HG03064 (cell line): ENCODE data around the gene PRUNE2.

Source experiments
- ATAC-seq: cut with Tn5 transposase; IDR thresholded peaks from one replicate; pipeline ENCODE4 v1.9.1; 2021; ENCODE audit warnings: low read depth; ENCODE audit not compliant: unreplicated experiment

Gene PRUNE2

DNA sequence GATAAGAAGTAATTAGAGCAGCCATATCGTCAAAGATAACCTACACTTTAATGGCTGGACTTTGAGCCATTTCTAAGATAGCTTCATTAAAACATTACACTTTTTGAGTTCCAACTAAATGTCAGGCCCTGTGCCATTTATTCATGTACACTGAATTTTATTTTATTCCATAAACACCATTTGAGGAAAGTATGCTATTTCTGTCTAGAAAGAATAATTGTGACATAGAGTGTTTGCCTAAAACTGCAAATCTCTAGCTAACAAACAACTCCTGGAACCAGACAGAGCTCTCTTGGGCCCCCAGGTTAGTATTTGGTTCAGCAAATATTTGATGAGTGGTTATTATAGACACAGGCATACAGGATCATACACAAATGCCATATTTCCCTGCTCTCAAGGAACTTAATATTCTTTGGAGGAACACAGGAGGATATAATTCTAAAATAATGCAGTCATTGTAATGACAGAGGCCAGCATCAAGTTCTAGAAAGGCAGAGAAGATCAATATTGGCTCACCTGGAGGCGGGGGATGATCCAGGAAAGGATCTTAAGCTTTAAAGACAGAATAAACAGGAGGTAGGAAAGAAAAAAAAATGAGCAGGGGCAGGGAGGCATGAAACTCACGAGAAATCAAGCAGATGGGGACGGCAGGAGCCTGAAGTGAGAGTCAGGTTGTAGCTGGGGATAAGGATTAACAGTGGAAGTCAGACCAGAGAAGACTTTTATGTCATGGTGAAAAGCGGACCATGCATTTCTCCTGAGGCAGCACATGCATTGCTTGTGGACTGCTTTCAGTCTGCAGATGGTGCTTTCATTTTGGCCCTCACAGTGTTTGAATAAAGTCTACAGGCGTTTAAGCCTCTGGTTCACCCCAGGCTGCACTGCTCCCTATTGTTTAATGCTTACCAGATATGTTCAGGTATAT, 319.3 kb downstream of the PRUNE2 start:
- no peak for ATAC-seq

DNA sequence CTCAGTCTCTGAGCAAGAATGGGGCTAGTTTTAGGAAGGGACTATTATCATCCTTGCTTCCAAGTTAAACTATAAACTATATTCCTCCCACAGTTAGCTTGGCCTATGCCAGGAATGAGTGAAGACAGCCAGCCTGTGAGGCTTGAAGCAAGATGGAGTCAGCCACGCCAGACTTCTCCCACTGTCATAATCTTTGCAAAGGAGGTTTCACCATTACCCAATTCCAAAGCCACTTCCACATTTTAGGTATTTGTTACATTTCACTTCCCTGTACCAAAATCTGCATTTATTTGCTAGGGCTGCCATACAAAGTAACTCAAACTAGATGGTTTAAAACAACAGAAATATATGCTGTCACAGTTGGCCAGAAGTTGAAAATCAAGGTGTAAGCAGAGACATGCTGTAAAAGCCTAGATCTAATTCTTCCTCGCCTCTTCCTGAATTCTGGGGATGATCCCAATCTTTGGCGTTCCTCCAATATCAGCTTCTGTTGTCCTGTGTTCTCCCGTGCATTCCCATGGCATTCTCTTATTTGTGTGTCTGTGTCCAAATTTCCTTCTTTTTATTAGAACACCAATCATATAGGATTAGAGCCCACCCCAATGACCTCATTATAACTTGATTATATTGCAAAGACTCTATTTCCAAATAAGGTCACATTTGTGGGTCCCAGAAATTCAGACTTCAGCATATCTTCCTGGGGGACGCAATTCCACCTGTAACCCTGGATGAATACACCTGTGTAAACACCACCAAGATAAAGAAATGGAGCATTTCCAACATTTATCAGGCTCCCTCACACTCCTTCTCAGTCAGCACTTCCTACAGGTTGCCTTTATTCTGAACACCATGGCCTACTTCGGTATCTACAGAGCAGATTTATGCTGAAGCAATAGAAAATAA, 320.2 kb downstream of the PRUNE2 start:
- no peak for ATAC-seq

DNA sequence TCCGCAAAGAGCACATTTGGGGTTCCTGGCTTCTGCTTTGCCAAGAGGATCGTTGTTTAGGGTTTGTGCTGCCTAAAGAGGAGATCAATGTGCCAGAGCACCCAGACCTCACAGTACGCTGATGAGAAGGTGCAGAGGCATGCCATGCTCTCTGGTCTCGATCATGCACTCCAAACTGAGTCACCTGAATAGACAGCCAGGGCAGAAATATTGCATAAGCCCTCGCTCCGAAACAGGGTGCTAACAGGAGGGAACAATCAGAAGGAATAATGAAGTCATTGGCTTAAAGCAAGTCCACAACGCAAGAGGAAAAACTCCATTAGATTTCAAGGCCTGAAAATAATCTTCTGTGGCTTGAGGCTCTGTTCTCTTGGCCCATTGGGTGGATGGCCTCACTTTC, 322.7 kb downstream of the PRUNE2 start:
- no peak for ATAC-seq

DNA sequence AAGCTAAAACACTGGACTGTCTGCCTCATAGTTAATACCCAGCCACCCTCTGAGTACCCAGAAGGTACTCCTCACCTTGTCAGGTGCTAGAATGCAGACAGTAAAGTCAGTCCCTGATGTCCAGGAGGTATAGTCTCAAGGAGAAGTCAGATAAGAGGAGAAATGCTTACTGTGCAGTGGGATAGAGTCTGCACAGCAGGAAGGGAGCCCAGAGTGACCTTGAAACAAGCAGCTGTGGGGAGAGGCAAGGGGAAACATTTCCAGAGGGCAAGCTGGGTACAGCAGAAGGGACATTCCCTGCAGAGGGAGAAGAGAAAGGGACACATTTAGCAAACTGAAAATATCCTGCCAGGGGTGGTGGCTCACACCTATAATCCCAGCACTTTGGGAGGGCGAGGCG, 324.2 kb downstream of the PRUNE2 start:
- ATAC-seq = no peak

DNA sequence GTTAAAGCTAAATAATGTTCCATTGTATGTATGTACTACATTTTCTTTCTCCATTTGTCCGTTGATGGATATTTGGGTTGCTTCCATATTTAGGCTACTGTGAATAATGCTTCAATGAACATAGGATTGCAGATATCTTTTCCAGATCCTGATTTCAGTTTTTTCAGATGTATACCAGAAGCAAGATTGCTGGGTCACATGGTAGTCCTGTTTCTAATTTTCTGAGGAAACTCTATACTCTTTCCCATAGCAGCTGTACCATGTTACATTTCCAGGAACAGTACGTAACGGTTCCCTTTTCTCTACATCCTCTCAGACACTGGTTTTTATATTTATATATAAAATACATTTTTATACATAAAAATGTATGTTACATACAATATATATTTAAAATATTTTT, 325.1 kb downstream of the PRUNE2 start:
- ATAC-seq = no peak

DNA sequence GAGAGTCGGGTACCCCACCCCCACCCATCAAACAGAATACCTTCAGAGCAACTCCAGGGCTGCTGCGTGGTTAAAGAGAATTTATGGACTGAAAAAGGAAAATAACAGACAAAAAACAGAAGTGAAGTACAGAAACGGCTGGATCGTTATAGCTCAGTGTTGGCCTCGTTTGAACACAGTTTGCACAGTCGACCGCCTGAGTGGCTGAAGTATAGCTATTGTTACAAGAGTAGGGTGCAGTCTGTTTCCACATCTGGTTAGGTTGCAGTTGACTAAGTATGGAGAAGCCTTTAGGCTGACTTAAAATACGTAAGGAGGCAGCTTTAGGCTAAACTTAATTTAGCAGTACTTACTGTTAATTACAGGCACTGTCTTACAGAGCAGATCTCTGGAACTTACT, 325.7 kb downstream of the PRUNE2 start:
- no peak for ATAC-seq

DNA sequence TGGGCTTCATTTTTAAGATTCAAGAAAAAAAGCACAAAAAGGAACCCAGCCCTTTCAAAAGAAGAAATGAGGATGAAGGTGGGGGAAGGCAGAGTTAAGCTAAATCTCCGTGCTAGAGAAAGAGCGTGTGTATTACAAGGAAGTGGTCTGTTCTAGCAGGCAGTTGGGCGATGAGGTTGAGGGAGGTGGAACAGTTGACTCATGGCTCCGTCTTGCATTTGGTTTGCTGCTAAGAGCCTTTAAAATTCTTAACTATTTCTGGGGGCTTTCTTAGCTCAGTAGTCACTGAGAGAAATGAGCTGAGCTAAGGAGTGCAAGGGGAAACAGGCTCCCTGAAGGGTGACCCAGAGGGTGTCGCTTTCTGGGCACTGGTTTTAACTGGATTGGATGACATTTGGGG, 329.6 kb downstream of the PRUNE2 start:
- ATAC-seq = peak; percentile 49

DNA sequence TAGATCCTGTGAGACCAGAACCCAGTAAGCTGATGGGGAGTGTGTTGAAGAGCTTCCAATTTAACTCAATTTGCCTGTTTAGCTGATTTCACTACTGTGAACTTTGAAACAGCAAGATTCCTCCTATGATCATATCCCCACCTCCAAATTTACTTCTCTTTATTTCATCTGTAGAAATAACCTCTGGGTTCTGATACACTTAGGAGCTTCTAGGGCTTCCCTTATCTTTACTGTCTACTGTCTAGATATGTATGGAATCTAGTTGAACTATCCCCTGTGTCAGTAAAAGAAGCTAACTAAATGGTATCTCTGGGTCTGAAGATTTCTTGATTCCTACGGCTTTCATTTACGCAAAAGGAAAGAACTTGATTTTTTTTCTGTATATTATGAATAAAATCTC, 330.2 kb downstream of the PRUNE2 start:
- ATAC-seq = no peak

DNA sequence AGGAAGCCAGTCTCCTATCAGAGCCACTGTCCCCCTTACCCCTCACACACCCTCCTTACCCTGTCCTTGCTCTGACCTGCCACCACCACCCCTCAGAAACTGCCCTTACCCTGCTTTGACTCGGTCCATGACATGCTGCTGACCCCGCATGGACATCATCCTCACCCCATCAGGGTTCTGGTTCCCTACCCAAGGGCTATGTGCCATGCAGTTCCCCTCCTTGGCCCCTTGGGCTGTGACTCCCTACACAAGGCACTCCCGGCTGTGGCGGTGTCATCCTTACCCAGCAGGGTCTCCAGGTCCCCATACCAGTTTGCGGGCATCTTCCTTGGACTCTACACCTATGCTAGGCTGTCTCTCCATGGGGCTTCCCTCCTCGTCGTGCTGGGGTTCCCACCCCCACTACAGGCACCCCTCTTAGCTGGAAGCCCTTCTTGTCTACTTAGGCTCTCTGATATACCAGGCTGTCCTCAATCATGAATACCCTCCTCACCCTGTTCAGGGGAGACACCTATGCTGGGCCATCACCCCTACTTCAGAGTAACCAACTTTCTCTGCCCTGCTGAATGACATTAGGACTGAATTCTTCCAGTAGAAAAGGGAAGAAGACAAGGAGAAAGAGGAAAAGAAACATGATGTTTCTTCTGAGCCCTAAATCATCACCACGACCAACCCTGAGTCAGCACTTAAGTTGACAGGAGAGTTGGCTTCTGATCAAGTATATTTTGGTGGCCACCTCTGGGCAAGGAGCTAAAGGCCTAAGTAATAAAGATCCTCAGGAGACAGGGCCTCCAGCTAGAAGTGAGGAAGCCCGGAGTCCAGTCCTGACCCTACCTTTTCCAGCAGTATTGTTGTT, 331.8 kb downstream of the PRUNE2 start:
- ATAC-seq = no peak

DNA sequence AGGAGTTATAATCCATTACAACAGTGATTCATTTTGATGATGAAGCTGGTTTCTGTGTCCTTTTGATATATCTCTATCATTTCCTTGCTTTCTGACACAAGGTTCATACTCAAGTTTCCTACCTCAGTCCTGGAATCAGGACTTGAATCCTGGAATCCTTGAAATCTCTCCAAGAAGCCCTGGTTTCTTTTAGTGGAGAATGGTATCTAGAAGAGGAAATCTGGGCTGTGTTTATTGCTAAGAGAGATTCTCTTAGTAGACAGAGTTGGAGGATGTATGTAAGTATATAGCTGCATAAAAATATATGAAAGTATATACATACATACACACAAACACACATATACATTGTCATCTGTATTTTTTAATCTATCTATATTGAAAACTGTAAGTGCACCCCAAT, 332.5 kb downstream of the PRUNE2 start:
- ATAC-seq = no peak

DNA sequence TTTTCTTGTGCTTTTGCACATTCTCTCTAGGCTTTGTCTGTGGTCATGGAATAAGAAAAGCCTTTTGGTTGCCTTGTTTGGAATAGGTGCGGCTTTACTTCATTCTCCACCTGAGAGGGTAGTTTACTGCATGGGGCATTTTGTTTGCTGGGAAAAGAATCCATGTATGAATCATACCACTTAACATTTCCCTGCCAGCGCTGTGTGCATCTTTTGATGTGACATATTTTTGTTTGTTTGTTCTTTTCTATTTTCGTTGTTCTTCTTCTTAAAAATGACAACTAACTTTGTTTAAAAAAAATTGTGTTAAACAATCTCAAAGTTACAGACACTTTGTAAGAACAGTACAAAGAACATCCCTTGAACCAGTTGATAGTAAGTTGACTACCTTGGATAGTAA, 333.8 kb downstream of the PRUNE2 start:
- no peak for ATAC-seq

DNA sequence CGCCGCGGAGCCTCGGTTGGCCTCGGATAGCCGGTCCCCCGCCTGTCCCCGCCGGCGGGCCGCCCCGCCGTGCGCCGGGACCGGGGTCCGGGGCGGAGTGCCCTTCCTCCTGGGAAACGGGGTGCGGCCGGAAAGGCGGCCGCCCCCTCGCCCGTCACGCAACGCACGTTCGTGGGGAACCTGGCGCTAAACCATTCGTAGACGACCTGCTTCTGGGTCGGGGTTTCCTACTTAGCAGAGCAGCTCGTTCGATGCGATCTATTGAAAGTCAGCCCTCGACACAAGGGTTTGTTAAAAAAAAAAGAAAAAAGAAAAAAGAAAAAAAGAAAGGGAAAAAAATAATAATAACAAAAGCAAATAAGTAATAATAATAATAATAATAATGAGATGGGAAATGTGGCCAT, 334.2 kb downstream of the PRUNE2 start:
- ATAC-seq = no peak

DNA sequence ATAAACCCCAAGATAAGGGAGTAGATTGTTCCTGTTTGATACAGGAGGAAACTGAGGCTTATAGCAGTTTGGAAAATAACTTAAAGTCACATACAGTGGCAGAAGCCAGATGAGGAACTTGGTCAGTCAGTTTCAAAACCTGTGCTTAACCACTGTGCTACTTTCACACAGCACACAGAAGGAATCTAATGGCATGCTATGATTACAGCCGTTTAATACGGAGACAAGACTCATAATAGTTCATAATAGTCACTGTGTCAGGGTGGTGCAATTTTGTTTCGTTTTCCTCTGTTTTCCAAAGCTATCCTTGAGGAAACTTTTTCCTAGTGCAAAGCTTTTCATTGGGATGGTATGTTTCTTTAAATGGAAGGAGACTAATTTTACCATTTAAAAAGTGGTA, 334.6 kb downstream of the PRUNE2 start:
- peak; percentile 94 for ATAC-seq

DNA sequence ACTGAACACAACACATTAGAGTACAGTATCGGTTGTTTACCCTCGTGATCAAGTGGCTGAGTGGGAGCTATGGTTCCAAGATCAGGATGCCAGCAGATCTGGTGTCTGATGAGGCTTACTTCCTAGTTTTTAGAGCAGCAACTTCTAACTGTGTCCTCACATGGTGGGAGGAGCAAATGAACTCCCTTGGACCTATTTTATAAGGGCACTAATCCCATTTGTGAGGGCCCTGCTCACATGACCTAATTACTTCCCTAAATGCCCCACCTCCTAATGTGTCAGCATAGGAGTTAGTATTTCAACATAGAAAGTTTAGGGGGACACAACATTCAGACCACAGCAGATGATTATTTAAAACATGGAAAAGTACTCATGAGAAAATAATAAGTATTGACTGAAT, 335.1 kb downstream of the PRUNE2 start:
- no peak for ATAC-seq

DNA sequence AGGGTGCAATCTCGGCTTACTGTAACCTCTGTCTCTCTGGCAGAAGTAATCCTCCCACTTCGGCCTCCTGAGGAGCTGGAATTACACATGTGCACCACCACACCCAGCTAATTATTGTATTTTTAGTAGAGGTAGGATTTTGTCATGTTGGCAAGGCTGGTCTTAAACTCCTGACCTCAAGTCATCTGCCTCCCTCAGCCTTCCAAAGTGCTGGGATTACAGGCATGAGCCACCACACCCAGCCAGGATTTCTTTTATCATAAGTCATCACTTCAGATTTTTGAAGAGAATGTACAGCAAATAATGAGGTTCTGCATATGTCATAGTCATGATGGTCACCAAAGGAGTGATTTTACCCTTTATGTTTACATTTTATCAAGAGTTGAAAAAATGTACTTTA, 338.8 kb downstream of the PRUNE2 start:
- ATAC-seq = no peak

DNA sequence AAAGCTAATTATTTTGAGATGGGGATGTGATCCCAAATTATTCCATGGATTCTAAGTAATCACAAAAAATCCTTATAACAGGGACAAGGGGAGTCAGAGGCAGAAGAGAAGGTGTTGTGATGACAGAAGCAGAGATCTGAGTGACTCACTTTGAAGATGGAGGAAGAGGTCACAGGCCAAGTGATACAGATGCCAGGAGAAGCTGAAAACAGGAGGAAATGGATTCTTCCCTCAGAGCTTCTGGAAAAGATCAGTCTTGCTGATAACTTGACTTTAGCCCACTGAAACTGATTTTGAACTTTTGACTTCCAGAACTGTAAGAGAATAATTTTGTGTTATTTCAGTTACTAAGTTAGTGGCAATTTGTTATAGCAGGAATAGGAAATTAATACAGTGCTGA, 341.6 kb downstream of the PRUNE2 start:
- no peak for ATAC-seq

DNA sequence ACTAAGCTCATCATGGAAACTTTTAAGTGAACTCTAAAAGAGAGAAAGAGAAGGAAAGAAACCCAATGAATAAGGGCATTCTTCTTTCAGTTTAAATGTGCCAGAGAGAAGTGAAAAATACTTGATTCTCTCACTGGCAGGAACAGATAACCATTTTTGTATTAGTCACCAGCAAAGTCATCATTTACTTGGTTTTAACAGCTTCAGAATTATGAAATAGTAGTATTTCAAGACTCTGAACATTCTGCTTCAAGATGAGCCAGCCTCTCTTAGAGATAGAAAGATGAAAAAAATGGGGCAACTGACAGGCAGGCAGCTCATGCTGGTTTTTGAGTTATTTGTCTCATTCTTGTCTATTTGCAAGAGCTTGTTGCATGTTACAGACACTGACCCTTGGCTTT, 343.4 kb downstream of the PRUNE2 start:
- ATAC-seq = peak; percentile 80

DNA sequence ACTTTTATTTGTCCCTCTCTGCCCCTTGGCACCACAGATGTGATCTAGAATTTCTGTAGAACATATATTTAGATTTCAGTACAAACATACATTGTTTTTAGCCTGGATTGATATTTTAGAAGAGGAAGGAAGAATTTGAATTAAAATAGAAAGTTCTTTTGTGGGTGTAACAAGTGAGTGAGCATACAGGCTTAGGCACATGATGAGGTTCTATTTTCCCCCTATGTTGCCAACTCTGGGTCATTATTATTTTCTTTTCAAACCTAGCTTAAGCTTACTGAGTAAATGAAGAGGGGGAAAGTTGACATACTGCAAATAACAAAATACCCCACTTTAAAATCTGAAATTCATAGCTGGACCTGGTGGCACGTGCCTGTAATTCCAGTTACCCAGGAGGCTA, 344.0 kb downstream of the PRUNE2 start:
- peak; percentile 37 for ATAC-seq
